GM12878 (cell line): ENCODE results near the gene DDAH1. TPM values are rescaled to one million over a fixed set of nuclear protein-coding genes. Genes with fewer than 3 reads are reported as not detected.

Experiments
- ATAC-seq: fragments of 200-7000 bp; cut with Tn5 transposase; 3 replicates; pipeline ENCODE4 v1.9.1; 2020; ENCODE audit warnings: mild to moderate bottlenecking, moderate library complexity
- BruUV-seq: library from RNA; stranded (reverse); fragments of 400-500 nt; replicated peaks from 2 replicates; lab custom pipeline; 2021; lab: Mats Ljungman, UMichigan
- CTCF ChIA-PET: fragments of 300-600 bp; sonication (Branson Sonifier 250); formaldehyde crosslinking; extraction: SDS; loops from one replicate; lab custom pipeline; 2021; ENCODE audit warnings: inconsistent platforms; lab: Yijun Ruan, JAX
- POLR2A ChIA-PET: fragments of 350-600 bp; formaldehyde crosslinking; extraction: SDS; loops from one replicate; lab custom pipeline; 2021; ENCODE audit warnings: inconsistent platforms; lab: Charles Lee
- RAD21 ChIA-PET: fragments of 300-600 bp; sonication (Branson Sonifier 250); formaldehyde crosslinking; loops from one replicate; lab custom pipeline; 2023; ENCODE audit warnings: antibody characterized with exemption; ENCODE audit not compliant: unreplicated experiment; lab: Charles Lee
- SMC1A ChIA-PET: fragments of 300-600 bp; sonication (Branson Sonifier 250); formaldehyde crosslinking; loops from one replicate; lab custom pipeline; 2023; ENCODE audit not compliant: unreplicated experiment, uncharacterized antibody; lab: Charles Lee
- DNase-seq: peaks from one replicate; pipeline ENCODE4 v3.0.0-alpha.2; 2011; ENCODE audit warnings: low read depth, low spot score
- FAIRE-seq: peaks from 3 replicates; lab custom pipeline; 2011; peaks lifted over from hg19 to GRCh38; lab: Jason Lieb, UNC
- H2AFZ ChIP-seq: 2 replicates; pipeline ENCODE4 v1.6.0; 2011; ENCODE audit warnings: low read depth, low read length, control low read depth; ENCODE audit not compliant: control insufficient read depth
- H3K27ac ChIP-seq: 2 replicates; pipeline ENCODE4 v1.5.1; 2011; ENCODE audit warnings: control low read depth; ENCODE audit not compliant: control insufficient read depth, insufficient read depth
- H3K27me3 ChIP-seq, 2 experiments: replicated peaks in 1 of 2; 2 replicates each; pipeline versions ENCODE4 v1.6.0 to v1.6.1; 2011; ENCODE audit warnings: low read length in 1 of 2; ENCODE audit not compliant: control insufficient read depth in 2 of 2, insufficient read depth in 2 of 2
- H3K36me3 ChIP-seq, 2 experiments: 2 replicates each; pipeline ENCODE4 v1.5.1; 2011; ENCODE audit warnings: low read length in 1 of 2; ENCODE audit not compliant: control insufficient read depth in 2 of 2, insufficient read depth in 2 of 2
- H3K4me1 ChIP-seq: 2 replicates; pipeline ENCODE4 v1.6.1; 2011; ENCODE audit warnings: mild to moderate bottlenecking, low read length, moderate library complexity, mixed read lengths; ENCODE audit not compliant: control insufficient read depth, insufficient read depth
- H3K4me2 ChIP-seq: 2 replicates; pipeline ENCODE4 v1.6.0; 2011; ENCODE audit warnings: control low read depth; ENCODE audit not compliant: control insufficient read depth, insufficient read depth
- H3K4me3 ChIP-seq: fragments of 200-600 bp; sonication (generic); 2 replicates; pipeline ENCODE4 v1.5.1; 2016
- H3K79me2 ChIP-seq: 2 replicates; pipeline ENCODE4 v1.6.0; 2011; ENCODE audit warnings: low read length; ENCODE audit not compliant: control insufficient read depth, insufficient read depth
- H3K9ac ChIP-seq: 2 replicates; pipeline ENCODE4 v1.8.0; 2011; ENCODE audit warnings: low read length, control low read depth, mixed read lengths; ENCODE audit not compliant: control insufficient read depth, insufficient read depth
- H3K9me3 ChIP-seq: replicated peaks from 3 replicates; pipeline ENCODE4 v1.5.1; 2011; ENCODE audit warnings: mild to moderate bottlenecking, low read length; ENCODE audit not compliant: control insufficient read depth, insufficient read depth
- H4K20me1 ChIP-seq: 2 replicates; pipeline ENCODE4 v1.6.0; 2011; ENCODE audit not compliant: control insufficient read depth, insufficient read depth
- ATF2 ChIP-seq: IDR thresholded peaks from 2 replicates; pipeline ENCODE4 v1.6.1; 2012; ENCODE audit warnings: low read length, inconsistent platforms
- CBFB ChIP-seq: IDR thresholded peaks from 2 replicates; pipeline ENCODE4 v1.6.1; 2016; ENCODE audit warnings: antibody characterized with exemption, low read depth
- CBX5 ChIP-seq: sonication (generic); IDR thresholded peaks from 2 replicates; pipeline ENCODE4 v1.6.1; 2016; ENCODE audit warnings: low read depth, moderate library complexity, mild to moderate bottlenecking, inconsistent platforms
- EED ChIP-seq: sonication (generic); IDR thresholded peaks from 2 replicates; pipeline ENCODE4 v1.6.1; 2016; ENCODE audit warnings: antibody characterized with exemption, low read depth
- IKZF1 ChIP-seq: fragments of 450-650 bp; conservative IDR thresholded peaks from 2 replicates; pipeline ENCODE4 v1.6.1; 2017; ENCODE audit warnings: antibody characterized with exemption, mild to moderate bottlenecking
- IKZF2 ChIP-seq, 2 experiments: fragments of 450-650 bp; IDR thresholded peaks; 2 replicates each; pipeline ENCODE4 v1.6.1; 2017; ENCODE audit warnings: mild to moderate bottlenecking in 2 of 2, moderate library complexity in 2 of 2
- MTA2 ChIP-seq: fragments of 450-650 bp; IDR thresholded peaks from 2 replicates; pipeline ENCODE4 v1.6.1; 2016; ENCODE audit warnings: low read depth, mild to moderate bottlenecking, moderate library complexity
- MTA3 ChIP-seq: IDR thresholded peaks from 2 replicates; pipeline ENCODE4 v1.6.1; 2012; ENCODE audit warnings: low read length, inconsistent platforms, borderline replicate concordance
- NFIC ChIP-seq: IDR thresholded peaks from 2 replicates; pipeline ENCODE4 v1.6.1; 2012; ENCODE audit warnings: low read depth, mild to moderate bottlenecking, inconsistent platforms, low read length, moderate library complexity
- RCOR1 ChIP-seq: conservative IDR thresholded peaks from 2 replicates; pipeline ENCODE4 v1.6.1; 2012; ENCODE audit warnings: low read depth, low read length, improper control_type of control experiment
- RUNX3 ChIP-seq: IDR thresholded peaks from 2 replicates; pipeline ENCODE4 v1.6.1; 2012; ENCODE audit warnings: low read length, inconsistent platforms
- SPI1 ChIP-seq: IDR thresholded peaks from 2 replicates; pipeline ENCODE4 v1.6.1; 2011; ENCODE audit warnings: low read depth, mild to moderate bottlenecking, low read length, moderate library complexity, borderline replicate concordance; ENCODE audit not compliant: insufficient read depth
- SUPT20H ChIP-seq: IDR thresholded peaks from 2 replicates; pipeline ENCODE4 v1.6.1; 2011; ENCODE audit warnings: low read depth, mild to moderate bottlenecking, low read length, moderate library complexity, borderline replicate concordance; ENCODE audit not compliant: control insufficient read depth
- TCF7 ChIP-seq: IDR thresholded peaks from 2 replicates; pipeline ENCODE4 v1.6.1; 2014; ENCODE audit warnings: antibody characterized with exemption, borderline replicate concordance
- ZBED1 ChIP-seq: IDR thresholded peaks from 2 replicates; pipeline ENCODE4 v1.6.1; 2016; ENCODE audit warnings: borderline replicate concordance
- ZNF217 ChIP-seq: fragments of 450-650 bp; IDR thresholded peaks from 2 replicates; pipeline ENCODE4 v1.6.1; 2017; ENCODE audit warnings: antibody characterized with exemption, mild to moderate bottlenecking
- WGBS: methylation state at CpG from one replicate; pipeline ENCODE4 v1.1.6; 2016; ENCODE audit warnings: low lambda C conversion rate; ENCODE audit not compliant: insufficient replicate concordance, insufficient coverage; ENCODE audit errors: missing lambda C conversion rate; 5-methylcytosine and 5-hydroxymethylcytosine counted together
- in situ Hi-C: fragments of 300-500 bp; cut with MboI; formaldehyde crosslinking; loops from 9 replicates; pipeline ENCODE4 v1.14.3; 2018; ENCODE audit warnings: mixed read lengths
- intact Hi-C: fragments of 100-400 bp; cut with micrococcal nuclease; formaldehyde crosslinking; loops from one replicate; pipeline ENCODE4 v1.14.2; 2022; ENCODE audit not compliant: unreplicated experiment
- polyA plus RNA-seq, 11 experiments: library from polyadenylated mRNA; depleted of rRNA in 4 of 11; unstranded in 6 of 11; stranded (reverse) in 5 of 11; fragments of >200 nt; fragmentation: Nextera tagmentation in 4 of 11; fragmentation: Illumina TruSeq in 1 of 11; extraction: Ambion mirVana in 4 of 11; extraction: Trizol in 1 of 11; gene quantifications; 1 replicate in 1 of 11; 2 replicates in 10 of 11; pipeline versions ENCODE4 v1.2.1 to v1.2.3, GENCODE V29; 2011 to 2016; ENCODE audit warnings: inconsistent platforms in 2 of 11, missing spikeins in 2 of 11, low read depth in 1 of 11
- total RNA-seq, 4 experiments: library from RNA; depleted of rRNA in 3 of 4; stranded (reverse); fragments of >200 nt in 3 of 4; fragmentation: Illumina TruSeq in 1 of 4; extraction: Trizol in 1 of 4; gene quantifications; 2 replicates each; pipeline versions ENCODE4 v1.2.1 to v1.2.3, GENCODE V29; 2013 to 2021
- TF ChIP-seq, protein P1 (sequence below): IDR thresholded peaks from 2 replicates; pipeline ENCODE4 v1.6.1; 2012; ENCODE audit warnings: improper control_type of control experiment, low read depth, low read length; ENCODE audit not compliant: insufficient replicate concordance
- TF ChIP-seq, protein P2 (sequence below): fragments of 450-650 bp; IDR thresholded peaks from 2 replicates; pipeline ENCODE4 v1.6.1; 2017; ENCODE audit warnings: low read depth, mild to moderate bottlenecking, moderate library complexity

Gene DDAH1
- total and polyA plus RNA-seq, 10 of the 15 experiments (the other 5 are each of a cell fraction or from before 2014, with no cell fraction given), result 0.07 to 0.88 (median 0.27) TPM; not detected in 6

- H3K9ac ChIP-seq, result no peak overlapping the region
- no peaks in the 10 kb centered on the region for H3K79me2 ChIP-seq
- WGBS, result 5% methylated on average over 2 of the region's 2 CpGs
- in situ Hi-C loops (no loop called here), intact Hi-C loops (no loop called here)
- ChIA-PET CTCF (no interaction called here), SMC1A (no interaction called here), POLR2A (no interaction called here), RAD21 (no interaction called here)
- ATAC-seq, result peak; percentile 39; the same call in 2 of the 3 replicates
- H3K27me3 ChIP-seq, result no peaks in the 10 kb centered on the region
- H3K4me1 ChIP-seq, result peaks cover 5% of the 10 kb centered on the region
- no peaks in the 10 kb centered on the region; the same call in 2 of the 3 replicates for H3K9me3 ChIP-seq
- no peaks in the 10 kb centered on the region for H4K20me1 ChIP-seq
- H3K4me3 ChIP-seq, result no peak overlapping the region
- no peak for DNase-seq
- peak overlapping the region; percentile 22; the same call in 1 of the 2 replicates for H3K4me2 ChIP-seq
- H2AFZ ChIP-seq, result no peak overlapping the region
- no TSS peak for BruUV-seq
- peak; percentile 80 for FAIRE-seq
- H3K36me3 ChIP-seq, result no peaks in the 10 kb centered on the region
- no peak overlapping the region for H3K27ac ChIP-seq
- TF ChIP-seq IKZF2 (IDR thresholded peaks at IDR 0.05) (peak; percentile 84 to 87), SUPT20H (no peak), EED (no peak), NFIC (peak; percentile 84), ZBED1 (no peak), ZNF217 (no peak), CBFB (peak; percentile 63; the same call in 1 of the 2 replicates), MTA3 (peak; percentile 56; the same call in 1 of the 2 replicates), MTA2 (peak; percentile 76), ATF2 (0 out of 2 replicates have a peak, but pooled peaks have one; percentile 22), TCF7 (no peak), RUNX3 (peak; percentile 96), IKZF1 (peak; percentile 56; the same call in 1 of the 2 replicates), CBX5 (no peak), RCOR1 (no peak), SPI1 (peak; percentile 71; the same call in 1 of the 2 replicates)
- TF ChIP-seq, protein P1, sequence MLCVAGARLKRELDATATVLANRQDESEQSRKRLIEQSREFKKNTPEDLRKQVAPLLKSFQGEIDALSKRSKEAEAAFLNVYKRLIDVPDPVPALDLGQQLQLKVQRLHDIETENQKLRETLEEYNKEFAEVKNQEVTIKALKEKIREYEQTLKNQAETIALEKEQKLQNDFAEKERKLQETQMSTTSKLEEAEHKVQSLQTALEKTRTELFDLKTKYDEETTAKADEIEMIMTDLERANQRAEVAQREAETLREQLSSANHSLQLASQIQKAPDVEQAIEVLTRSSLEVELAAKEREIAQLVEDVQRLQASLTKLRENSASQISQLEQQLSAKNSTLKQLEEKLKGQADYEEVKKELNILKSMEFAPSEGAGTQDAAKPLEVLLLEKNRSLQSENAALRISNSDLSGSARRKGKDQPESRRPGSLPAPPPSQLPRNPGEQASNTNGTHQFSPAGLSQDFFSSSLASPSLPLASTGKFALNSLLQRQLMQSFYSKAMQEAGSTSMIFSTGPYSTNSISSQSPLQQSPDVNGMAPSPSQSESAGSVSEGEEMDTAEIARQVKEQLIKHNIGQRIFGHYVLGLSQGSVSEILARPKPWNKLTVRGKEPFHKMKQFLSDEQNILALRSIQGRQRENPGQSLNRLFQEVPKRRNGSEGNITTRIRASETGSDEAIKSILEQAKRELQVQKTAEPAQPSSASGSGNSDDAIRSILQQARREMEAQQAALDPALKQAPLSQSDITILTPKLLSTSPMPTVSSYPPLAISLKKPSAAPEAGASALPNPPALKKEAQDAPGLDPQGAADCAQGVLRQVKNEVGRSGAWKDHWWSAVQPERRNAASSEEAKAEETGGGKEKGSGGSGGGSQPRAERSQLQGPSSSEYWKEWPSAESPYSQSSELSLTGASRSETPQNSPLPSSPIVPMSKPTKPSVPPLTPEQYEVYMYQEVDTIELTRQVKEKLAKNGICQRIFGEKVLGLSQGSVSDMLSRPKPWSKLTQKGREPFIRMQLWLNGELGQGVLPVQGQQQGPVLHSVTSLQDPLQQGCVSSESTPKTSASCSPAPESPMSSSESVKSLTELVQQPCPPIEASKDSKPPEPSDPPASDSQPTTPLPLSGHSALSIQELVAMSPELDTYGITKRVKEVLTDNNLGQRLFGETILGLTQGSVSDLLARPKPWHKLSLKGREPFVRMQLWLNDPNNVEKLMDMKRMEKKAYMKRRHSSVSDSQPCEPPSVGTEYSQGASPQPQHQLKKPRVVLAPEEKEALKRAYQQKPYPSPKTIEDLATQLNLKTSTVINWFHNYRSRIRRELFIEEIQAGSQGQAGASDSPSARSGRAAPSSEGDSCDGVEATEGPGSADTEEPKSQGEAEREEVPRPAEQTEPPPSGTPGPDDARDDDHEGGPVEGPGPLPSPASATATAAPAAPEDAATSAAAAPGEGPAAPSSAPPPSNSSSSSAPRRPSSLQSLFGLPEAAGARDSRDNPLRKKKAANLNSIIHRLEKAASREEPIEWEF, result no peak
- TF ChIP-seq, protein P2, sequence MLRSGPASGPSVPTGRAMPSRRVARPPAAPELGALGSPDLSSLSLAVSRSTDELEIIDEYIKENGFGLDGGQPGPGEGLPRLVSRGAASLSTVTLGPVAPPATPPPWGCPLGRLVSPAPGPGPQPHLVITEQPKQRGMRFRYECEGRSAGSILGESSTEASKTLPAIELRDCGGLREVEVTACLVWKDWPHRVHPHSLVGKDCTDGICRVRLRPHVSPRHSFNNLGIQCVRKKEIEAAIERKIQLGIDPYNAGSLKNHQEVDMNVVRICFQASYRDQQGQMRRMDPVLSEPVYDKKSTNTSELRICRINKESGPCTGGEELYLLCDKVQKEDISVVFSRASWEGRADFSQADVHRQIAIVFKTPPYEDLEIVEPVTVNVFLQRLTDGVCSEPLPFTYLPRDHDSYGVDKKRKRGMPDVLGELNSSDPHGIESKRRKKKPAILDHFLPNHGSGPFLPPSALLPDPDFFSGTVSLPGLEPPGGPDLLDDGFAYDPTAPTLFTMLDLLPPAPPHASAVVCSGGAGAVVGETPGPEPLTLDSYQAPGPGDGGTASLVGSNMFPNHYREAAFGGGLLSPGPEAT, result peak; percentile 49
Measured at GRCh38 chr1:85334962-85335361, 130.0 kb downstream of the DDAH1 start.
